ENCODE data around the gene PCDHB7. TPM values are rescaled to one million over a fixed set of nuclear protein-coding genes. Genes with fewer than 3 reads are reported as not detected.
"Not testable (repeated sequence)": the region's sequence is repeated elsewhere in the genome, so short reads cannot be mapped to it uniquely, and the experiment has no call there.

PCDHB7 gene
- total and polyA plus RNA-seq, 7 donors, result 0.28 to 5.3 (median 2.2) TPM; not detected in 2

DNA sequence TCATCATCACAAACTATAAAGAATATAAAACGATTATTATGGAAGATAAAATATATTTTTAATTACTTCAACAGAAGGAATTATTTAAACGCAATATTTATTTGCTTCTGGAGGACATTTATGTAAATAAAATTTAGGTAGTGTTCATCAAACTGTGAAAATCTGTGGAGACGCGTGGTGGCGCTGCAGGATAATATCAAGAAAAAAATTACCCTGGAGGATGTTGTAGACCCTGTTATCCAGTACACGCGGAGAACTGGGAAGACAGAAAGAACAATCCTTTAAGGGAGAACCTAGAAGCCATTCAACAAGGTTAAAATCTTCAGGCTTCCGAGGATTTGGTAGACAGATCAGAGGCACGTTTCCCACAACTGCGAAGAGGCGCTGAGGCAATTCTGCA lies 36.0 kb downstream of the PCDHB7 start, which contains the start of gene PCDHB12:
Gene PCDHB12, plus strand, starts transcription at position 242 of the 400 bp plus-strand sequence. CDS start 189 bp downstream, outside the sequence.
- intact Hi-C loops (cut with DNase I), result no loop called here
- no peak for DNase-seq
- Histone ChIP-seq H3K27ac (no peak within 1 kb of the TSS), H3K4me3 (peak within 1 kb of the TSS in 1 of 4 donors; percentile 26), H3K9me3 (peaks cover 8 to 48% (median 11%) of the 10 kb centered on the region in 4 donors), H3K36me3 (no peaks in the 10 kb centered on the region), H3K27me3 (peaks cover 0 to 4% (median 0%) of the 10 kb centered on the region in 3 donors), H3K4me1 (no peaks in the 10 kb centered on the region)
- WGBS, 2 donors, result 24 to 34% methylated on average over 11 of the region's 11 CpGs
- TF ChIP-seq POLR2A (IDR thresholded peaks at IDR 0.05) (no peak), CTCF (IDR thresholded peaks at IDR 0.05) (peak in 1 of 4 experiments; percentile 11)

DNA sequence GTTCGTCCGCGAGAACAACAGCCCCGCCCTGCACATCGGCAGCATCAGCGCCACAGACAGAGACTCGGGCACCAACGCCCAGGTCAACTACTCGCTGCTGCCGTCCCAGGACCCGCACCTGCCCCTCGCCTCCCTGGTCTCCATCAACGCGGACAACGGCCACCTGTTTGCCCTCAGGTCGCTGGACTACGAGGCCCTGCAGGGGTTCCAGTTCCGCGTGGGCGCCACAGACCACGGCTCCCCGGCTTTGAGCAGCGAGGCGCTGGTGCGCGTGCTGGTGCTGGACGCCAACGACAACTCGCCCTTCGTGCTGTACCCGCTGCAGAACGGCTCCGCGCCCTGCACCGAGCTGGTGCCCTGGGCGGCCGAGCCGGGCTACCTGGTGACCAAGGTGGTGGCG lies 37.8 kb downstream of the PCDHB7 start:
- H3K4me3 ChIP-seq; intact Hi-C loops (cut with DNase I); H3K4me1 ChIP-seq; H3K27me3 ChIP-seq; H3K27ac ChIP-seq; H3K36me3 ChIP-seq; DNase-seq: not testable (repeated sequence)
- WGBS, 2 donors, result 45 to 69% methylated on average over 39 of the region's 39 CpGs
- H3K9me3 ChIP-seq, result peaks cover 8 to 50% (median 11%) of the 10 kb centered on the region in 4 donors

- H3K4me3 ChIP-seq; H3K4me1 ChIP-seq; H3K27ac ChIP-seq; DNase-seq; H3K36me3 ChIP-seq; intact Hi-C loops (cut with DNase I); H3K27me3 ChIP-seq: not testable (repeated sequence)
- H3K9me3 ChIP-seq, result peaks cover 8 to 51% (median 12%) of the 10 kb centered on the region in 4 donors
- WGBS, 2 donors, result 35 to 60% methylated on average over 22 of the region's 27 CpGs
Observed at GRCh38 chr5:141210849-141211248, 38.4 kb downstream of the PCDHB7 start.

- H3K27me3 ChIP-seq; H3K27ac ChIP-seq; H3K4me1 ChIP-seq; intact Hi-C loops (cut with DNase I); H3K36me3 ChIP-seq; DNase-seq: not testable (repeated sequence)
- peak within 1 kb of the TSS in 3 of 4 donors; percentile 16 to 22 (median 19) for H3K4me3 ChIP-seq
- peak in 2 of 4 experiments; percentile 17 to 44 for TF ChIP-seq CTCF (IDR thresholded peaks at IDR 0.05)
- 14 to 16% methylated on average over 14 to 15 of the region's 18 CpGs for WGBS, 2 donors
- H3K9me3 ChIP-seq, result peaks cover 15 to 62% (median 25%) of the 10 kb centered on the region in 4 donors
Observed at GRCh38 chr5:141213656-141214339, 41.4 kb downstream of the PCDHB7 start, which contains the start of gene PCDHB13. TSS of gene PCDHB13 (plus strand) at chr5:141213919. CDS start at chr5:141214124, 205 bp downstream.

- DNase-seq; H3K4me3 ChIP-seq; H3K27me3 ChIP-seq; H3K4me1 ChIP-seq; H3K27ac ChIP-seq; H3K36me3 ChIP-seq; intact Hi-C loops (cut with DNase I): not testable (repeated sequence)
- peaks cover 15 to 59% (median 25%) of the 10 kb centered on the region in 4 donors for H3K9me3 ChIP-seq
- 68 to 75% methylated on average over 11 of the region's 12 CpGs for WGBS, 2 donors
Observed at GRCh38 chr5:141214583-141214982, 42.1 kb downstream of the PCDHB7 start.

DNA sequence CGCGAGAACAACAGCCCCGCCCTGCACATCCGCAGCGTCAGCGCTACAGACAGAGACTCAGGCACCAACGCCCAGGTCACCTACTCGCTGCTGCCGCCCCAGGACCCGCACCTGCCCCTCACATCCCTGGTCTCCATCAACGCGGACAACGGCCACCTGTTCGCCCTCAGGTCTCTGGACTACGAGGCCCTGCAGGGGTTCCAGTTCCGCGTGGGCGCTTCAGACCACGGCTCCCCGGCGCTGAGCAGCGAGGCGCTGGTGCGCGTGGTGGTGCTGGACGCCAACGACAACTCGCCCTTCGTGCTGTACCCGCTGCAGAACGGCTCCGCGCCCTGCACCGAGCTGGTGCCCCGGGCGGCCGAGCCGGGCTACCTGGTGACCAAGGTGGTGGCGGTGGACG lies 43.1 kb downstream of the PCDHB7 start:
- H3K9me3 ChIP-seq, result peaks cover 11 to 53% (median 23%) of the 10 kb centered on the region in 4 donors
- intact Hi-C loops (cut with DNase I); H3K27me3 ChIP-seq; H3K4me1 ChIP-seq; H3K27ac ChIP-seq; H3K4me3 ChIP-seq; DNase-seq; H3K36me3 ChIP-seq: not testable (repeated sequence)
- 44 to 78% methylated on average over 36 to 37 of the region's 40 CpGs for WGBS, 2 donors

DNA sequence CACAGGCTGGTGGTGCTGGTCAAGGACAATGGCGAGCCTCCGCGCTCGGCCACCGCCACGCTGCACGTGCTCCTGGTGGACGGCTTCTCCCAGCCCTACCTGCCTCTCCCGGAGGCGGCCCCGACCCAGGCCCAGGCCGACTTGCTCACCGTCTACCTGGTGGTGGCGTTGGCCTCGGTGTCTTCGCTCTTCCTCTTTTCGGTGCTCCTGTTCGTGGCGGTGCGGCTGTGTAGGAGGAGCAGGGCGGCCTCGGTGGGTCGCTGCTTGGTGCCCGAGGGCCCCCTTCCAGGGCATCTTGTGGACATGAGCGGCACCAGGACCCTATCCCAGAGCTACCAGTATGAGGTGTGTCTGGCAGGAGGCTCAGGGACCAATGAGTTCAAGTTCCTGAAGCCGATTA lies 43.6 kb downstream of the PCDHB7 start:
- H3K27me3 ChIP-seq; DNase-seq; H3K36me3 ChIP-seq; H3K4me3 ChIP-seq; H3K4me1 ChIP-seq; intact Hi-C loops (cut with DNase I); H3K27ac ChIP-seq: not testable (repeated sequence)
- H3K9me3 ChIP-seq, result peaks cover 9 to 51% (median 23%) of the 10 kb centered on the region in 4 donors
- 37 to 72% methylated on average over 19 to 22 of the region's 26 CpGs for WGBS, 2 donors

All from sigmoid colon (tissue), 7 donors.